GM12878 (cell line): ENCODE results near the gene CNNM1. TPM values are rescaled to one million over a fixed set of nuclear protein-coding genes. Genes with fewer than 3 reads are reported as not detected.
A peak's percentile ranks its signal among the peaks of the same experiment; 100 is the strongest.

Source experiments
- ASH2L ChIP-seq: fragments of 300-600, 200-600 bp; sonication (generic); IDR thresholded peaks from 2 replicates; pipeline ENCODE4 v1.6.1; 2017; ENCODE audit warnings: low read depth, mild to moderate bottlenecking, borderline replicate concordance
- CBX5 ChIP-seq: sonication (generic); IDR thresholded peaks from 2 replicates; pipeline ENCODE4 v1.6.1; 2016; ENCODE audit warnings: low read depth, moderate library complexity, mild to moderate bottlenecking, inconsistent platforms
- CREB1 ChIP-seq: IDR thresholded peaks from 2 replicates; pipeline ENCODE4 v1.6.1; 2012; ENCODE audit warnings: low read depth, mild to moderate bottlenecking, inconsistent platforms
- FOXM1 ChIP-seq: IDR thresholded peaks from 2 replicates; pipeline ENCODE4 v1.6.1; 2012; ENCODE audit warnings: low read depth, mild to moderate bottlenecking, inconsistent platforms, low read length, moderate library complexity
- HCFC1 ChIP-seq: fragments of 150-350 bp; IDR thresholded peaks from 2 replicates; pipeline ENCODE4 v1.6.1; 2014; ENCODE audit warnings: low read length
- NFYB ChIP-seq: IDR thresholded peaks from 2 replicates; pipeline ENCODE4 v1.6.1; 2011; ENCODE audit warnings: low read depth, mild to moderate bottlenecking, low read length, improper control_type of control experiment, moderate library complexity; ENCODE audit not compliant: insufficient read depth
- POLR2AphosphoS2 ChIP-seq: IDR thresholded peaks from 2 replicates; pipeline ENCODE4 v1.6.1; 2011; ENCODE audit warnings: low read depth, mild to moderate bottlenecking, low read length, improper control_type of control experiment, moderate library complexity
- POU2F2 ChIP-seq: IDR thresholded peaks from 3 replicates; pipeline ENCODE4 v1.6.1; 2011; ENCODE audit warnings: low read depth, mild to moderate bottlenecking, low read length, borderline replicate concordance
- RCOR1 ChIP-seq: conservative IDR thresholded peaks from 2 replicates; pipeline ENCODE4 v1.6.1; 2012; ENCODE audit warnings: low read depth, low read length, improper control_type of control experiment
- RUNX3 ChIP-seq: IDR thresholded peaks from 2 replicates; pipeline ENCODE4 v1.6.1; 2012; ENCODE audit warnings: low read length, inconsistent platforms
- SMARCA5 ChIP-seq: fragments of 450-650 bp; IDR thresholded peaks from 2 replicates; pipeline ENCODE4 v1.6.1; 2017; ENCODE audit warnings: mild to moderate bottlenecking
- SUPT20H ChIP-seq: IDR thresholded peaks from 2 replicates; pipeline ENCODE4 v1.6.1; 2011; ENCODE audit warnings: low read depth, mild to moderate bottlenecking, low read length, moderate library complexity, borderline replicate concordance; ENCODE audit not compliant: control insufficient read depth
- TBL1XR1 ChIP-seq: IDR thresholded peaks from 2 replicates; pipeline ENCODE4 v1.6.1; 2012; ENCODE audit warnings: low read depth, low read length, improper control_type of control experiment
- ZNF217 ChIP-seq: fragments of 450-650 bp; IDR thresholded peaks from 2 replicates; pipeline ENCODE4 v1.6.1; 2017; ENCODE audit warnings: antibody characterized with exemption, mild to moderate bottlenecking
- polyA plus RNA-seq, 11 experiments: library from polyadenylated mRNA; depleted of rRNA in 4 of 11; unstranded in 6 of 11; stranded (reverse) in 5 of 11; fragments of >200 nt; fragmentation: Nextera tagmentation in 4 of 11; fragmentation: Illumina TruSeq in 1 of 11; extraction: Ambion mirVana in 4 of 11; extraction: Trizol in 1 of 11; gene quantifications; 1 replicate in 1 of 11; 2 replicates in 10 of 11; pipeline versions ENCODE4 v1.2.1 to v1.2.3, GENCODE V29; 2011 to 2016; ENCODE audit warnings: inconsistent platforms in 2 of 11, missing spikeins in 2 of 11, low read depth in 1 of 11
- total RNA-seq, 4 experiments: library from RNA; depleted of rRNA in 3 of 4; stranded (reverse); fragments of >200 nt in 3 of 4; fragmentation: Illumina TruSeq in 1 of 4; extraction: Trizol in 1 of 4; gene quantifications; 2 replicates each; pipeline versions ENCODE4 v1.2.1 to v1.2.3, GENCODE V29; 2013 to 2021
- TF ChIP-seq, protein P1 (sequence below): IDR thresholded peaks from 2 replicates; pipeline ENCODE4 v1.6.1; 2012; ENCODE audit warnings: low read depth, low read length, improper control_type of control experiment

The CNNM1 gene
- total and polyA plus RNA-seq, 10 of the 15 experiments (the other 5 are each of a cell fraction or from before 2014, with no cell fraction given): 0.01 TPM; not detected in 9

DNA sequence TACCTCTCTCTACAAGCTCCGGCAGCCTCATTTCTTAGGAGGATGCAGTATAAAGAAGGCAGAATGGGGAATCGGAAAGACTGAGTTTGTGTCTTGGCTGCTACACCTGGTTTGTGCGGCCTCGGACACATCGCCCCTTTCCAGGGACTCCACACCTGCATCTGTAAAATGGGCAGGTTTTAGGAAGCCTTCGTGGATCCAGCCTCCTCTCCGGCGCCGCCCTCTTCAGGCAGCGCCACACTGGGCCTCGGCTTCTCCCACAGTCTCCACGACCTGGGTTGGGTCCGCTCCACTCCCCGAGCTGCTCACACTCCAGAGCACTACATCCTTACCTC is 100.9 kb downstream of the CNNM1 start (continued):
- TF ChIP-seq TBL1XR1 (no peak), HCFC1 (no peak), CBX5 (no peak), ZNF217 (peak; percentile 56; the same call in 1 of the 2 replicates), ASH2L (0 out of 2 replicates have a peak, but pooled peaks have one; percentile 60), SMARCA5 (peak; percentile 86), CREB1 (no peak), POLR2AphosphoS2 (no peak), RUNX3 (no peak), FOXM1 (no peak), SUPT20H (no peak), RCOR1 (no peak), NFYB (no peak), POU2F2 (no peak)
- TF ChIP-seq, protein P1, sequence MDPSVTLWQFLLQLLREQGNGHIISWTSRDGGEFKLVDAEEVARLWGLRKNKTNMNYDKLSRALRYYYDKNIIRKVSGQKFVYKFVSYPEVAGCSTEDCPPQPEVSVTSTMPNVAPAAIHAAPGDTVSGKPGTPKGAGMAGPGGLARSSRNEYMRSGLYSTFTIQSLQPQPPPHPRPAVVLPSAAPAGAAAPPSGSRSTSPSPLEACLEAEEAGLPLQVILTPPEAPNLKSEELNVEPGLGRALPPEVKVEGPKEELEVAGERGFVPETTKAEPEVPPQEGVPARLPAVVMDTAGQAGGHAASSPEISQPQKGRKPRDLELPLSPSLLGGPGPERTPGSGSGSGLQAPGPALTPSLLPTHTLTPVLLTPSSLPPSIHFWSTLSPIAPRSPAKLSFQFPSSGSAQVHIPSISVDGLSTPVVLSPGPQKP: no peak
